Stimulated activated CD4-positive, alpha-beta T cell treated with anti-CD3 and anti-CD28 coated beads, Interleukin-12 subunit alpha, Interleukin-12 subunit beta, amount 100 ng/mL, for 48 hours (primary cell): ENCODE results near the gene IRX6.

ENCODE experiments used
- DNase-seq, 3 donors: peaks; one replicate each; pipeline ENCODE4 v3.0.0-alpha.2; 2020; ENCODE audit warnings: low read depth in 2 of 3, low spot score in 1 of 3

The IRX6 gene

GRCh38 chr16:55323637-55324271 lies at the start of gene IRX6:
Gene IRX6, plus strand, starts transcription at chr16:55324203. Its CDS starts 889 bp downstream, at chr16:55325092.
- no peak for DNase-seq

- DNase-seq = no peak
Observed at GRCh38 chr16:55274391-55274790, 49.6 kb upstream of the IRX6 start.

- no peak for DNase-seq
Observed at GRCh38 chr16:55275167-55275566, 48.8 kb upstream of the IRX6 start.

- DNase-seq = no peak
Observed at GRCh38 chr16:55275869-55276268, 48.1 kb upstream of the IRX6 start.

- no peak for DNase-seq
Observed at GRCh38 chr16:55277536-55277935, 46.5 kb upstream of the IRX6 start.

- DNase-seq = no peak
Observed at GRCh38 chr16:55279598-55279997, 44.4 kb upstream of the IRX6 start.

- DNase-seq = no peak
Observed at GRCh38 chr16:55280587-55280986, 43.4 kb upstream of the IRX6 start.

- no peak for DNase-seq
Observed at GRCh38 chr16:55282441-55282840, 41.6 kb upstream of the IRX6 start.

- no peak for DNase-seq
Observed at GRCh38 chr16:55283812-55284717, 39.9 kb upstream of the IRX6 start.

- no peak for DNase-seq
Observed at GRCh38 chr16:55284718-55285099, 39.3 kb upstream of the IRX6 start.

GRCh38 chr16:55285586-55285985 lies 38.4 kb upstream of the IRX6 start:
- DNase-seq = no peak

GRCh38 chr16:55289353-55289752 lies 34.6 kb upstream of the IRX6 start:
- DNase-seq = no peak

GRCh38 chr16:55291847-55292246 lies 32.2 kb upstream of the IRX6 start:
- no peak for DNase-seq

GRCh38 chr16:55292491-55292890 lies 31.5 kb upstream of the IRX6 start:
- no peak for DNase-seq

GRCh38 chr16:55294129-55294528 lies 29.9 kb upstream of the IRX6 start:
- no peak for DNase-seq

- no peak for DNase-seq
Observed at GRCh38 chr16:55294931-55295342, 29.1 kb upstream of the IRX6 start.

GRCh38 chr16:55297062-55297909 lies 26.7 kb upstream of the IRX6 start:
- DNase-seq = no peak

GRCh38 chr16:55297910-55298479 lies 26.0 kb upstream of the IRX6 start:
- DNase-seq = no peak

GRCh38 chr16:55301385-55302008 lies 22.5 kb upstream of the IRX6 start:
- no peak for DNase-seq

- no peak for DNase-seq
Observed at GRCh38 chr16:55302635-55303034, 21.4 kb upstream of the IRX6 start.

- no peak for DNase-seq
Observed at GRCh38 chr16:55308973-55309372, 15.0 kb upstream of the IRX6 start.
